Endothelial cell of umbilical vein (primary cell): ENCODE data around the gene G0S2. TPM values are rescaled to one million over a fixed set of nuclear protein-coding genes. Genes with fewer than 3 reads are reported as not detected.
A peak's percentile ranks its signal among the peaks of the same experiment; 100 is the strongest.

Experiments
- BruUV-seq: library from RNA; stranded (reverse); fragments of 400-500 nt; replicated peaks from 2 replicates; lab custom pipeline; 2021; lab: Mats Ljungman, UMichigan
- CTCF ChIA-PET: fragments of 300-600, 350-600 bp; sonication (Branson Sonifier 250); formaldehyde crosslinking; loops from one replicate; lab custom pipeline; 2021; ENCODE audit warnings: antibody characterized with exemption, inconsistent platforms; lab: Charles Lee
- POLR2A ChIA-PET: fragments of 300-600, 350-600 bp; sonication (Branson Sonifier 250); formaldehyde crosslinking; loops from one replicate; lab custom pipeline; 2021; ENCODE audit warnings: antibody characterized with exemption, inconsistent platforms; lab: Charles Lee
- DNase-seq: peaks from one replicate; pipeline ENCODE4 v3.0.0-alpha.2; 2011; ENCODE audit warnings: low read depth, low spot score
- FAIRE-seq: peaks from 2 replicates; lab custom pipeline; 2011; peaks lifted over from hg19 to GRCh38; lab: Jason Lieb, UNC
- H2AFZ ChIP-seq: 2 replicates; pipeline ENCODE4 v1.6.0; 2012; ENCODE audit warnings: low read depth, low read length, control low read depth, inconsistent platforms
- H3K27ac ChIP-seq: 2 replicates; pipeline ENCODE4 v1.5.1; 2011; ENCODE audit warnings: low read depth, mild to moderate bottlenecking, control low read depth, low read length, moderate library complexity; ENCODE audit not compliant: insufficient read depth
- H3K27me3 ChIP-seq, 2 experiments: 2 replicates each; pipeline versions ENCODE4 v1.6.0 to v1.6.1; 2011; ENCODE audit warnings: low read length in 2 of 2, mixed read lengths in 1 of 2; ENCODE audit not compliant: control insufficient read depth in 2 of 2, insufficient read depth in 2 of 2
- H3K36me3 ChIP-seq, 2 experiments: 2 replicates in 1 of 2; 3 replicates in 1 of 2; pipeline ENCODE4 v1.5.1; 2011; ENCODE audit warnings: low read length in 2 of 2, mild to moderate bottlenecking in 1 of 2, moderate library complexity in 1 of 2; ENCODE audit not compliant: control insufficient read depth in 2 of 2, insufficient read depth in 2 of 2; ENCODE audit errors: extremely low read depth in 1 of 2
- H3K4me1 ChIP-seq: 3 replicates; pipeline ENCODE4 v1.5.1; 2011; ENCODE audit warnings: mild to moderate bottlenecking, low read length; ENCODE audit not compliant: control insufficient read depth, insufficient read depth; ENCODE audit errors: extremely low read depth
- H3K4me2 ChIP-seq: 2 replicates; pipeline ENCODE4 v1.6.1; 2011; ENCODE audit warnings: low read length, control low read depth, mixed read lengths; ENCODE audit not compliant: insufficient read depth
- H3K4me3 ChIP-seq, 3 experiments: fragments of 200-600 bp in 1 of 3; sonication (generic), shearing (Covaris generic) in 1 of 3; replicated peaks in 1 of 3; 2 replicates each; pipeline ENCODE4 v1.5.1; 2011 to 2016; ENCODE audit warnings: control low read depth in 3 of 3, low read length in 3 of 3, mild to moderate bottlenecking in 2 of 3, inconsistent platforms in 1 of 3, low read depth in 1 of 3, moderate library complexity in 1 of 3; ENCODE audit not compliant: insufficient read depth in 1 of 3
- H3K79me2 ChIP-seq: 2 replicates; pipeline ENCODE4 v1.6.0; 2012; ENCODE audit warnings: low read length, inconsistent platforms; ENCODE audit not compliant: control insufficient read depth, insufficient read depth
- H3K9ac ChIP-seq: replicated peaks from 2 replicates; pipeline ENCODE3; 2011; ENCODE audit warnings: low read length, control low read depth; ENCODE audit not compliant: insufficient read depth; ENCODE audit errors: extremely low read depth
- H3K9me1 ChIP-seq: replicated peaks from 3 replicates; pipeline ENCODE4 v1.6.0; 2011; ENCODE audit warnings: mild to moderate bottlenecking, low read length; ENCODE audit not compliant: control insufficient read depth, insufficient read depth; ENCODE audit errors: extremely low read depth
- H3K9me3 ChIP-seq: replicated peaks from 2 replicates; pipeline ENCODE4 v1.5.1; 2012; ENCODE audit warnings: low read length, inconsistent platforms; ENCODE audit not compliant: control insufficient read depth, insufficient read depth
- H4K20me1 ChIP-seq: replicated peaks from 2 replicates; pipeline ENCODE3; 2011; ENCODE audit warnings: mild to moderate bottlenecking, low read length; ENCODE audit not compliant: control insufficient read depth, insufficient read depth; ENCODE audit errors: extremely low read depth
- EZH2 ChIP-seq: IDR thresholded peaks from 2 replicates; pipeline ENCODE4 v1.6.1; 2012; ENCODE audit warnings: borderline replicate concordance, low read depth, mild to moderate bottlenecking, moderate library complexity, low read length, inconsistent platforms; ENCODE audit not compliant: severe bottlenecking
- FOS ChIP-seq: IDR thresholded peaks from 2 replicates; pipeline ENCODE4 v1.6.1; 2011; ENCODE audit warnings: mild to moderate bottlenecking, low read length, moderate library complexity, borderline replicate concordance; ENCODE audit not compliant: insufficient read depth
- GATA2 ChIP-seq: IDR thresholded peaks from 2 replicates; pipeline ENCODE4 v1.7.0; 2011; ENCODE audit warnings: low read depth, mild to moderate bottlenecking, moderate library complexity, mixed read lengths, low read length; ENCODE audit not compliant: insufficient read length, insufficient read depth
- JUN ChIP-seq: IDR thresholded peaks from 2 replicates; pipeline ENCODE4 v1.6.1; 2011; ENCODE audit warnings: borderline replicate concordance, low read depth; ENCODE audit not compliant: insufficient read length, insufficient read depth
- MYC ChIP-seq: IDR thresholded peaks from one replicate; pipeline ENCODE4 v1.6.1; 2011; ENCODE audit warnings: mild to moderate bottlenecking, low read depth, low read length
- POLR2A ChIP-seq: IDR thresholded peaks from 2 replicates; pipeline ENCODE4 v1.6.1; 2012; ENCODE audit warnings: low read depth, mild to moderate bottlenecking, control low read depth, low read length
- POLR2AphosphoS5 ChIP-seq: IDR thresholded peaks from 2 replicates; pipeline ENCODE4 v1.6.1; 2012; ENCODE audit warnings: low read depth, mild to moderate bottlenecking, control low read depth, low read length, moderate library complexity; ENCODE audit not compliant: insufficient read depth
- dilution Hi-C: fragments of 300-500 bp; cut with MboI; formaldehyde crosslinking; loops from one replicate; pipeline ENCODE4 v1.15.0; 2019; ENCODE audit warnings: low sequenced_read_pairs; ENCODE audit not compliant: extremely low pct_ligation_motif_present
- intact Hi-C: fragments of 100-400 bp; cut with micrococcal nuclease; formaldehyde crosslinking; loops from one replicate; pipeline ENCODE4 v1.10.0; 2022
- polyA plus RNA-seq, 4 experiments: library from polyadenylated mRNA; depleted of rRNA in 3 of 4; stranded (reverse) in 3 of 4; unstranded in 1 of 4; fragments of >200 nt; gene quantifications; 2 replicates each; pipeline versions ENCODE4 v1.2.1 to v1.2.3, GENCODE V29; 2011 to 2012; ENCODE audit warnings: missing spikeins in 1 of 4
- total RNA-seq: library from RNA; stranded (reverse); gene quantifications from 2 replicates; pipeline ENCODE4 v1.2.3, GENCODE V29; 2021
- TF ChIP-seq, protein P1 (sequence below): IDR thresholded peaks from 2 replicates; pipeline ENCODE4 v1.6.1; 2011; ENCODE audit not compliant: insufficient read depth, insufficient read length
- TF ChIP-seq, protein P2 (sequence below), 2 donors: IDR thresholded peaks; 1 replicate in 1 of 2; 2 replicates in 1 of 2; pipeline ENCODE4 v1.5.1; 2011; ENCODE audit warnings: low read length in 2 of 2, mild to moderate bottlenecking in 2 of 2, moderate library complexity in 2 of 2, control low read depth in 1 of 2, inconsistent platforms in 1 of 2, low read depth in 1 of 2; ENCODE audit not compliant: insufficient read depth in 1 of 2; ENCODE audit errors: extremely low read depth in 1 of 2

G0S2 gene
- total and polyA plus RNA-seq, 2 donors (not counting 3 experiments of a cell fraction or from before 2014, with no cell fraction given) = 0.91 to 1.9 TPM

DNA sequence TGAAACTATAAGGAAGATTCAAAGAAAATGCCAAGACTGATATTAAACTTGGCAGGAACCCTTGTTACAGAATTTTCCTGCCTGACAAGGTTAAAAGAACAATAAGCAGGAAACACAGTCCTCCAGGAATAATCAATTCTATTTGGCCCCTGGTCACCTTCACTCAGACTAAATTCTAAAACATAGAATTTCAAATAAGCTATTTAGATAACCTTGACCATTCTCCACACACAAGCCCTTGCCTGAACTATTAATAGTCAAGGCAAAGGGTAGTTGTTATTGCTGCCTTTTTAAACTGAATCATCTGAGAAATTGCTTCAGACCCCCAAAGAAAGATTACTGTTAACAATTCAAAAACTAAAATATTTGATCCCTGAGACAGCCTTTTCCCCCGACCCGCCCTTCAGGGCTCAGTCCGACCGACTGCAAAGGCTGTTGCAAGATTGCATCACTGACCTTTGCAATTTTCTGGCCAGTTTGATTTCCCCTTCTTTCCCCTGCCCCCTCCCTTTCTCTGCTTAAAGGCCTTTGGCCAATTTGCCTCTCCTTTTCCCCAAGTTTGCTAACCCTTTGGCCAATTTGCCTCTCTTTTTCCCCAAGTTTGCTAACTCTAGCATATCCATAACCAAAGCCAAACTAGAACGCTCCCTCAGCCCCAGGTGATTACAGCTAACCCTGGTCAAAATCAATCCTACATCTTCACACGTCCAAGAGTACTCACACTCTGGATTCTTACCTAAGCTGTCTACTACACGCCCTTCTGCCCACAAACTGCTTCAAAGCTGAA is 1.4 kb upstream of the G0S2 start:
- Histone ChIP-seq H3K9ac (no peak overlapping the region), H2AFZ (no peak overlapping the region), H3K27ac (no peak overlapping the region), H3K4me3 (no peak overlapping the region), H3K9me1 (no peaks in the 10 kb centered on the region), H3K36me3 (no peaks in the 10 kb centered on the region), H4K20me1 (no peaks in the 10 kb centered on the region), H3K4me2 (no peak overlapping the region), H3K79me2 (no peaks in the 10 kb centered on the region), H3K27me3 (peaks cover 33 to 62% of the 10 kb centered on the region in 2 experiments), H3K4me1 (peaks cover 6% of the 10 kb centered on the region), H3K9me3 (no peaks in the 10 kb centered on the region)
- DNase-seq (no peak), FAIRE-seq (no peak)
- dilution Hi-C loops (no loop called here), intact Hi-C loops (loop anchor here (1.0 kb wide), 1 partner anchor 25 kb away; no protein-coding TSS in a partner anchor)
- no TSS peak for BruUV-seq
- TF ChIP-seq, protein P1, sequence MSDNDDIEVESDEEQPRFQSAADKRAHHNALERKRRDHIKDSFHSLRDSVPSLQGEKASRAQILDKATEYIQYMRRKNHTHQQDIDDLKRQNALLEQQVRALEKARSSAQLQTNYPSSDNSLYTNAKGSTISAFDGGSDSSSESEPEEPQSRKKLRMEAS = no peak
- TF ChIP-seq POLR2A (no peak), JUN (no peak), POLR2AphosphoS5 (no peak), MYC (no peak), GATA2 (no peak), FOS (peak; percentile 5), EZH2 (no peak)
- TF ChIP-seq, protein P2, sequence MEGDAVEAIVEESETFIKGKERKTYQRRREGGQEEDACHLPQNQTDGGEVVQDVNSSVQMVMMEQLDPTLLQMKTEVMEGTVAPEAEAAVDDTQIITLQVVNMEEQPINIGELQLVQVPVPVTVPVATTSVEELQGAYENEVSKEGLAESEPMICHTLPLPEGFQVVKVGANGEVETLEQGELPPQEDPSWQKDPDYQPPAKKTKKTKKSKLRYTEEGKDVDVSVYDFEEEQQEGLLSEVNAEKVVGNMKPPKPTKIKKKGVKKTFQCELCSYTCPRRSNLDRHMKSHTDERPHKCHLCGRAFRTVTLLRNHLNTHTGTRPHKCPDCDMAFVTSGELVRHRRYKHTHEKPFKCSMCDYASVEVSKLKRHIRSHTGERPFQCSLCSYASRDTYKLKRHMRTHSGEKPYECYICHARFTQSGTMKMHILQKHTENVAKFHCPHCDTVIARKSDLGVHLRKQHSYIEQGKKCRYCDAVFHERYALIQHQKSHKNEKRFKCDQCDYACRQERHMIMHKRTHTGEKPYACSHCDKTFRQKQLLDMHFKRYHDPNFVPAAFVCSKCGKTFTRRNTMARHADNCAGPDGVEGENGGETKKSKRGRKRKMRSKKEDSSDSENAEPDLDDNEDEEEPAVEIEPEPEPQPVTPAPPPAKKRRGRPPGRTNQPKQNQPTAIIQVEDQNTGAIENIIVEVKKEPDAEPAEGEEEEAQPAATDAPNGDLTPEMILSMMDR (IDR thresholded peaks at IDR 0.05; ENCODE audit: extremely low read depth in 1 of 2, insufficient read depth in 1 of 2, low read depth in 1 of 2, low read length in 2 of 2) = no peak
- ChIA-PET POLR2A (interaction anchor here (1.5 kb wide), 1 partner anchor 25 kb away, joined by 4 read pairs; no protein-coding TSS in a partner anchor), CTCF (interaction anchor here (1.0 to 3.4 kb wide), 7 partner anchors 9 to 104 kb away, joined by 3 to 14 read pairs (median 5); no protein-coding TSS in a partner anchor)
